AG08396 (cell line): Measurements from ENCODE around the gene ZACN.
"Not testable (repeated sequence)": the region's sequence is repeated elsewhere in the genome, so short reads cannot be mapped to it uniquely, and the experiment has no call there.

ENCODE experiments used
- DNase-seq: peaks from one replicate; pipeline ENCODE4 v3.0.0; 2012; ENCODE audit warnings: low spot score, mixed read lengths

The ZACN gene

DNA sequence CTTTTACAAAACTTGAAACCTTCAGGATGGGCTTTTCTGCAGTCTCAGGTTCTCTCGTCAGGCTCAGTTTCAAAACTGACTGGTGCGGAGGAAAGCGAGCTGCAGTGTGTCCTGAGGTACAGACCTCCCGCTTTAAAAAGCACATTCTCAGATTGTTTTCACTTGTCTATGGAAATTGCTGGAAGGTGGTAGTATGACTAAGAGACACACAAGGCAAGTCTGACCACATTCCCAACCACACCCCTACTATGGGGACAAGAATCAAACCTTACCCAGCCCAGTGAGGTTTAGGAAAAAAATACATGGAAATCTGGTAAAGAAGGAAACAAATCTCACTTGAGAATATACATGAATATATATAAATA, 24.9 kb upstream of the ZACN start:
- DNase-seq, result peak; percentile 52

DNA sequence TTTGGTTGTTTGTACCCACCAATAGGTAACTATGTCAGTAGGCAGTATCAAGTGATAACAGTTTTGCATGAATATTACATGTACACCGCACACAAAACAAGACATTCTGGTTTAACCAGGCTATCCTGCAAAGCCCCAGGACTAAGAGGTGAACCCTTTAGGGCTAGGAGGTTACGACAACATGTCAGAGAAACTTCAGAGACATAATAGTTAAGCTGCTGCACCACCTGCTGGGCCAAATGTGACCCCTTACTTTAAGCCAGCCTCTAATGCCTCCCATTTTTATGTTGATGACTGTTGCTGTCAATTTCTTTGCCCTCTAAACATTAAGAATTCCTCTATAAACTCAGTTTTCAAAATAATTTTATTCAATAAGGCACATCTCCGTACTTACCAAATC, 22.1 kb upstream of the ZACN start:
- DNase-seq, result no peak

DNA sequence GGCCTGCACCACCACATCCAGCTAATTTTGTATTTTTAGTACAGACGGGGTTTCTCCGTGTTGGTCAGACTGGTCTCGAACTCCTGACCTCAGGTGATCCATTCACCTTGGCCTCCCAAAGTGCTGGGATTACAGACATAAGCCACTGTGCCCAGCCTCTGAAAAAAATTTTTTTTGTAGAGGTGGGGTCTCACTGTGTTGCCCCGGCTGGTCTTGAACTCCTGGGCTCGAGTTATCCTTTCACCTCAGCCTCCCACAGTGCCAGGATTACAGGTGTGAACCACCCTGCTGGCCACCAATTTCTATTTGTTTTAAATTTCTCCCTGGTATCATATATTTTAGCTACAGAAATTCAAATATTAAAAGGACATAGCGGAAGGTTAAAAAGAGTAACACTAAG, 20.7 kb upstream of the ZACN start:
- DNase-seq, result not testable (repeated sequence)

DNA sequence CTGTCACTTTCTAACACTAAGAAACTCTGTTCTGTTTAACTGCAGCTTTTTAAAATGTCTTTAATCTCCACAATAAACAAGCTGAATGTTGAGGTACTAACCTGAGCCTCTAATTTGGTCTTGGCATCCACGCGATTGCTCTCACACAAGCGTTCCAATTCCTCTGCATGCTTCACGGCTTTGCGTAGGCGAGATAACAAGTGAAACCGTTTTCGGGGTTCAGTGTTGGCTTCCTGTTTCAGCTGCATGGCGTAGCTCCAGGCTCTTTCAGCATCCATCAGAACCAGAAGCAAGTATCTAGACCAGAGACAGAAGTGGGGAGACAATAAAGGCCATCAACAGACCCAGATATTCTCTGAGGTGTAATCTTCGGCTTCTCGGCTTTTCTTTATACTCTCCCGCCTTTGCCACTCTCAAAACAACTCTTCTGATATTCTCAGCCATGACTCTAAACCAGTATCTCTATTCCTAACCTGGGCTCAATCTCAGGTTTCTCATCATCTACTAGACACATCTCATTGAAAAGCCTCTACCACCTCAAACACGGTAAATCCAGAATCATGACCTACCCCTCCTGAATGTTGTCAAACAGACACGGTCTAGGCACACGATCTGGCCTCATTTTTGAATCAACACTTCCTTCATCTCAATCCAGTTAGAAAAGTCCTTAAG, 15.0 kb upstream of the ZACN start:
- no peak for DNase-seq

DNA sequence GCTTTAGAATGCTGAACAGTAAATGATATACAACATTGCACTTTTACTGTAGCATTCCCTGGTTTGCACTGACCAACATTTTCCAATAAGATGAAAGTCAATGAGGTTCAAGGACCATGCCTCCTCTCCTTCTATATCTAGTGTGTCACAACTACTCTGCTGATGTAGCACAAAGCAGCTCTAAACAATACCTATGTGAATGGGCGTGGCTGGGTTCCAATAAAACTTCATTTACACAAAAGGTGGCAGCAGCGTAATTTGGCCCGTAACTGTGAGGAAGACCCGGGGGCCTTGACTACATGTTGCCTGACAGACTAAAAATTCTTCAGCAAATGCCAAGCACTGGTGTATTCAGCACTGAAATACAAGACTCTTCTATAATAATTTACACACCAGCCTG, 13.2 kb upstream of the ZACN start:
- no peak for DNase-seq

DNA sequence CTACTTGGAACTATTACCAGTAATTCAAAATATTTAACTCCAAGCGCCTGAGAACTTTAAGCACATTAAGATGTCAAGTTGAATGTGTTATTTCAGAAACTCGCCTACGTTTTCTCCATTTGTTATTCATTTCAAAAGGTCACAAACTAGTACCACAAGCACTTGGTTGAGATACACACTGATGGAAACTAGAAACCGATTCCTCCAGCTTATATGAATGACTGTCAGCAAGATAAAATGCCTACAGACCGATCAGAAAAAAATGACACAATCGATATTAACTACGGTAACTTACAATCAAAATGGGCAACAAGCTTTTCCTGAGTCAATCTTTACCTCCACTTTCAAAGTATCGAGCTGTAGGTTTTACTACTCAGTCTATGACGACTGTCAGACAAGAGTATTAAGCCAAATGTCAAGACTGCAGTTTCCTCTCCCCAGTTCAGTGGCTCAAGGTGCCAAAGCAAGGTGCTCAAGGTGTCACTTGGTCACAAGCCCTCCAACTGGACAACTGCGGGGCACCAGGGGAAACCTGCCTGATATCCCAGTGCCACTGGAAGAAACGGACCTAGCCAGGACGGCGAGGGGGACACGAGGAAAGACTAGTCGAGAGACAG, 7.3 kb upstream of the ZACN start:
- no peak for DNase-seq

DNA sequence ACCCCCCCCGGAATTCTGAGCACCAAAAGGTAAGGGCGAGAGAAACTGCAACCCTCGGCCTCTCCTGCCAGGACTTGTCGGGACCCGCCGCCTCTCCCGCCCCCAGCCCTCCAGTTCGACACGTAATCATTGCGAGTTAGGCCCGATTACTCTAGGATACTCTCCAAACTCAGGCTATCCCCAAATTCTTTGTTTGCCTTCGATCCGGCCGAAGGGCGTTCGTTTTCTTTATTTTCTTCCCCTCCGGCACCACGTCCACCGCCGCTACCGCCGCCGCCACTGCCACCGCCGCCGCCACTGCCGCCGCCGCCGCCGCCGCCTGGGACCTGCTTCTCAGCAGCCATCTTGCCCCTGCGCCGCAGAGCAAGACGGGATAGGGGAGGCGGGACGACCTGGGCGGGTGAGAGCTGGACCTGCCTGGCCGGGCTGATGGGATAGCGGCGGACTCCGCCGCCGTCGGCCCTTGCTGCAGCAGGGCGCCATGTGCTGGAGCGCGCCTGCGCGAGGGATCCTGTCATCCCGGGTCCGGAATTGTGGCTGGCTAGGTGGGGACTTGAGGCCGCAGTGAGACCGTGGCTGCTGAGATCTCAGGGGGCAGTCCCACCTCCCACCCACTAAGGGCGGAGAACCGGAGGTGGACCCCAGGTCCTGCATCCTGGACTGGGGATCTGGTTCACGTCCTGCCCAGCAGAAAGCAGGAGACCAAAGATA, 6.7 kb upstream of the ZACN start, which contains the start of gene SRP68:
Gene SRP68 (minus strand): TSS at position 370 of the 711 bp plus-strand sequence. CDS start 26 bp downstream, at position 344.
- peak; percentile 99 for DNase-seq

DNA sequence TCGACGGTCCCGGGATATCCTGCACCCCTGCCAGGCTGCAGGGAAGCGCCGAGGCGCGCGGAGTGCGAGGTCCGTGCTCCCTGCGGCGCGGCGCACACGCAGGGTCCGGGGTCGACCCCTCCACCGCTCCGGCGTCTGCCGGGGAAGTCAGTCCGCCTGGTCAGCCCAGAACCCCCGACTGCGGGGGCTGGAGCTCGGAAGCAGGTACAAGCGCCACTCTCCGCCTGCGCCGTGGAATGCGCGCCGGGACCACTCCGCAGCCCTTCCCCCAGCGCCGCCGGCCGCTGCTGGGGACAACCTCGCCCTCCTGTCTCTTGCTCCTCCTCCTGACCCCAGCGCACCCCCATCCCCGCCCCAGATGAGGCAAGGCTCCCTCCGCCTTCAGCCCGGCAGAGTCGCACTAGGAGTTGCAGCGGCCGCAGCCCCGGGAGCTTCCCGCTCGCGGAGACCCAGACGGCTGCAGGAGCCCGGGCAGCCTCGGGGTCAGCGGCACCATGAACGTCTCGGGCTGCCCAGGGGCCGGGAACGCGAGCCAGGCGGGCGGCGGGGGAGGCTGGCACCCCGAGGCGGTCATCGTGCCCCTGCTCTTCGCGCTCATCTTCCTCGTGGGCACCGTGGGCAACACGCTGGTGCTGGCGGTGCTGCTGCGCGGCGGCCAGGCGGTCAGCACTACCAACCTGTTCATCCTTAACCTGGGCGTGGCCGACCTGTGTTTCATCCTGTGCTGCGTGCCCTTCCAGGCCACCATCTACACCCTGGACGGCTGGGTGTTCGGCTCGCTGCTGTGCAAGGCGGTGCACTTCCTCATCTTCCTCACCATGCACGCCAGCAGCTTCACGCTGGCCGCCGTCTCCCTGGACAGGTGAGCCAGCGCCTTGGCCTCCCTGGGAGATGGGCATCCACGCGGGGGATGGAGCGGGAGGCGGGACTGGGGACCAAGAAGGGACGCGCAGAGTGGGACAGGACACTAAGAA, 4.3 kb upstream of the ZACN start, which contains the start of gene GALR2:
Gene GALR2 (plus strand): TSS at position 392 of the 974 bp plus-strand sequence. CDS start 103 bp downstream, at position 495.
- no peak for DNase-seq

DNA sequence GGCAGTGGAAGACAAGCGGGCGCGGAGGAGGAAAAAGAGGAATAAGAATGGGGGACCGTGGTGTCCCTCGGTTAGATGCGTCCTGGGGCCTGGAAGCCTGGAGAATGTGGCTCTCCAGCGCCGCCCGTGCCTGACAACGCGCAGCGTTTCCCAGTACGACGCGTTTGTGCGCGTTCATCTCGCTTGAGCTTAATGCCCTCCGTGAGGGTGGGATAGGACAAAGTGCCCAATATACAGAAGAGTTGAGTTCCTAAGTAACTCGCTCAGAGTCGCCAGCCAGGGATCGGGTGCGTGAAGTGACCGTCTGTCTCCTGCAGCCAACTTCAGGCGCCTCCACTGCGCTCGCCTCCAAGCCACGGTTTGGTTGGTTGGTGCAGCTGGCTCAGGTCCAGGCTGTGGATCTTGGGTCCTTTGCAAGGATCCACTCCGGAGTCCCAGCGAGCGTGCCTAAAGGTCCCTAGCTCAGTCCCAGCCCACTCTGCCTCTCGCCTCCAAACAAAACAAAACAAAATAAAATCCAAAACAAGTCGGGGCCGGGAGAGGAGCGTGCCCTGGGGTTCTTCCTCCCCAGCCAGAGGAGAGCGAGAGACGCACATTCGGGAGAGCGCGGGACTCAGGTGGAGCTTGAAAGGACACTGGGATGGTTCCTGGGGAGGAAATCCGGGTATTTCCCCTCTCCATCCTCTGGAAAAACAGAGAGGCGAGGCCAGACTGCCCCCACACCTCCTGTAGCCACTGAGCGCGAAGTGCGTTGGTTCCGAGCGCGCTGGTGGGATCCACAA, 3.4 kb upstream of the ZACN start:
- DNase-seq, result no peak

DNA sequence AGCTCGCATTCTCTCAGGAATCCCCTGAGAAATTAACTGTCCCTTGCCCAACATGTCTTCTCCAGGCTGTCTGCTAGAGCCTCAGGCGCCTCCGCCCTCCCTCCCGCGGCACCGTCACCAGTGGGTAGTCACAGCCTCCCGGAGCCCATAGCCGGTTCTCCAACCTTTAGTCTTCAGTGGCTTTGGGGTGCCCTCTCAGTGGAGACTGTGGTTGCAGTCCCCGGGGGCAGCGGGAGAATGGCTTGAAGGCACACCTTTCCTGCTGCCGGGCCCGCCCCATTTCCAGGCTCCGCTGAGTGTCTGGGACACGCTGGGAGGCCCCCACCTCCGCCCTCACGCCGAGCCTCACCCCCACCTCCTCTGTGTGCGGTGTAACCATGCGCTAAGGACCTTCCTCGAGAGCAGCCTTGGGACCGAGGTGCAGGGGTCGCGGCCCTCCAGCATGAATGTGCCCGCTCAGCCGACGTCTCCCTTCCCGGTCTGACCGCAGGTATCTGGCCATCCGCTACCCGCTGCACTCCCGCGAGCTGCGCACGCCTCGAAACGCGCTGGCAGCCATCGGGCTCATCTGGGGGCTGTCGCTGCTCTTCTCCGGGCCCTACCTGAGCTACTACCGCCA, 2.7 kb upstream of the ZACN start:
- DNase-seq, result no peak

DNA sequence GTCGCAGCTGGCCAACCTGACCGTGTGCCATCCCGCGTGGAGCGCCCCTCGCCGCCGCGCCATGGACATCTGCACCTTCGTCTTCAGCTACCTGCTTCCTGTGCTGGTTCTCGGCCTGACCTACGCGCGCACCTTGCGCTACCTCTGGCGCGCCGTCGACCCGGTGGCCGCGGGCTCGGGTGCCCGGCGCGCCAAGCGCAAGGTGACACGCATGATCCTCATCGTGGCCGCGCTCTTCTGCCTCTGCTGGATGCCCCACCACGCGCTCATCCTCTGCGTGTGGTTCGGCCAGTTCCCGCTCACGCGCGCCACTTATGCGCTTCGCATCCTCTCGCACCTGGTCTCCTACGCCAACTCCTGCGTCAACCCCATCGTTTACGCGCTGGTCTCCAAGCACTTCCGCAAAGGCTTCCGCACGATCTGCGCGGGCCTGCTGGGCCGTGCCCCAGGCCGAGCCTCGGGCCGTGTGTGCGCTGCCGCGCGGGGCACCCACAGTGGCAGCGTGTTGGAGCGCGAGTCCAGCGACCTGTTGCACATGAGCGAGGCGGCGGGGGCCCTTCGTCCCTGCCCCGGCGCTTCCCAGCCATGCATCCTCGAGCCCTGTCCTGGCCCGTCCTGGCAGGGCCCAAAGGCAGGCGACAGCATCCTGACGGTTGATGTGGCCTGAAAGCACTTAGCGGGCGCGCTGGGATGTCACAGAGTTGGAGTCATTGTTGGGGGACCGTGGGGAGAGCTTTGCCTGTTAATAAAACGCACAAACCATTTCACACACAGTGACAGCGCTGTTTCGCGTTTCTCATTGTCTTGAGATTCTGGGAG, 2.0 kb upstream of the ZACN start:
- no peak for DNase-seq

DNA sequence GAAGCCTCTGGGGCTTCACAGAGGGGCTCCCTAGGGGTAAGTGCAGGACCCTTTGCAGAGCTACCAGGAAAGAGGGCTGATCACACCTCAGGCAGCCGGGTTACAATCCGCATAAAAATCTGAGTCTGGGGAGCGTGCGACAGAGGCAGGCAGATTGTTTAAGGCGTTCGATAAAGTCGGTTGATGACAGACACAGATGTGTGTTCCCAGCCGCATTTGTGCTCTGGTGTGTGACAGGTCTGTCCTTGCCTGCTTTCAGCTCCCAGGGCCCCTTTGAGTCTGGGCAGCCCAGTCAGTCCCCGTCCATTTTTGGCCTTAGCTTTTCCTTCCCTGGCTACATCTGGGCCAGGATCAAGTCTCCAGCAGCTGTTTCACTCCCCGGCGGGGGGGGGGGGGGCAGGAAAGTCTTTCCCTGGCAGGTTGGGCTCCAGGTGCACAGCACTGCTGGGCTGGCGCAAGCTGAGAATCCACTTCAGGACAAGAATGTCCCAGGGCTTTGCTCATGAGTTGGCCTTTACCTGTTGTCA, 1.3 kb upstream of the ZACN start:
- DNase-seq, result no peak

DNA sequence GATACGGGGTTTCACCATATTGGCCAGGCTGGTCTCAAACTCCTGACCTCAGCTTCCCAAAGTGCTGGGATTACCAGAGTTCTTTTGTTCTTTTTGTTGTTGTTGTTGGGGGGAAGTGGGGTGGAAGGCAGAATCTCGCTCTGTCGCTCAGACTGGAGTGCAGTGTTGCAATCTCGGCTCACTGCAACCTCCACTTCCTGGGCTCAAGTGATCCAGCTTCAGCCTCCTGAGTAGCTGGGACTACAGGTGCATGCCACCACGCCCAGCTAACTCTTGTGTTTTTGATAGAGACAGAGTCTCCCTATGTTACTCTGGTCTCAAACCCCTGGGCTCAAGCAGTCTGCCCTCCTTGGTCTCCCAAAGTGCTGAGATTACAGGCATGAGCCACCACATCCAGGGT, 612 bp upstream of the ZACN start:
- not testable (repeated sequence) for DNase-seq

DNA sequence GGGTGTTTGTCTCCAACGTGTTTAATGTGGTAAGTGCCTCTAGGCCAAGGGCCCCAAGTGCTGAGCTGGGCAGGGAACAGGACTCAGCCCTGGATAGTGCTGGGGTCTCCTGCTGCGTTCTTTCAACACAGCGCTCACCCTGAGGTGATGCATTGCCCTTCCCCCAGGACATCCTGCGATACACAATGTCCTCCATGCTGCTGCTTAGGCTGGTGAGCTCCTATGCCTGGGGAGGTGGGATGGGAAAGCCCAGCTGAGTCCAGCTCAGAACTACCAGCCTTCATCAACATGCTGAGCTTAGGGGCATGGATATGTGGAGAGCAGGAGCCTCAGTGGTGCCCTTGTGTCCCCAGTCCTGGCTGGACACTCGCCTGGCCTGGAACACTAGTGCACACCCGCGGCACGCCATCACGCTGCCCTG, 563 bp downstream of the ZACN start:
- DNase-seq, result no peak

DNA sequence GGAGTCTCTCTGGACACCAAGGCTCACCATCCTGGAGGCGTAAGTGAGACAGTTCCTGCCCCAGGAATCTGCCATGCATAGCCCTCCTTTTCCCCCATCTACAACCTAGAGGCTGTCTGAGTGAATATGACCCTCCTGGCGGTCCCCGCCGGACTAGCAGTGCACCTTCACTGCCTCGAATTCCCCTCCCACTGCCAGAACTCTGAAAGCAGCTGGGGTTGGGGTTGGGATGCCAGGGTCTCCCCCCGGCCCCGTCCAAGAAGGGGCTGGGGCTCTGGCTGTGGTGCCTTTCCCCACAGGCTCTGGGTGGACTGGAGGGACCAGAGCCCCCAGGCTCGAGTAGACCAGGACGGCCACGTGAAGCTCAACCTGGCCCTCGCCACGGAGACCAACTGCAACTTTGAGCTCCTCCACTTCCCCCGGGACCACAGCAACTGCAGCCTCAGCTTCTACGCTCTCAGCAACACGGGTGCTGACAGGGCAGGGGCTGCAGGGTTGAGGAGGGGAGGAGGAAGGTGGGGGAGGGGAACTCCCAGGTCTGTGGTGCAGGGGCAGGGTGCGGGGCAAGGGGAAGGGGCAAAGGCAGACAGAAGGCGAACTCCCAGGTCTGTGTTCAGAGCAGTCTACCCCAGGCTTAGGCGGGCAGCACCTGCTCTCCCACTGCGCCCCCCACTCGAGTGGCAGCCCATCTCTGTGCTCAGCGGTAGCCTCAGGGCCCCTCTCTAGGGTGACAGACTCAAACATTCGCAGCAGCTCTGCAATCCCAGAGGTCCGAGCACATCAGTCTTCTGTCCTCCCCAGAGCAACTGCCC, 1.2 kb downstream of the ZACN start:
- DNase-seq, result no peak

DNA sequence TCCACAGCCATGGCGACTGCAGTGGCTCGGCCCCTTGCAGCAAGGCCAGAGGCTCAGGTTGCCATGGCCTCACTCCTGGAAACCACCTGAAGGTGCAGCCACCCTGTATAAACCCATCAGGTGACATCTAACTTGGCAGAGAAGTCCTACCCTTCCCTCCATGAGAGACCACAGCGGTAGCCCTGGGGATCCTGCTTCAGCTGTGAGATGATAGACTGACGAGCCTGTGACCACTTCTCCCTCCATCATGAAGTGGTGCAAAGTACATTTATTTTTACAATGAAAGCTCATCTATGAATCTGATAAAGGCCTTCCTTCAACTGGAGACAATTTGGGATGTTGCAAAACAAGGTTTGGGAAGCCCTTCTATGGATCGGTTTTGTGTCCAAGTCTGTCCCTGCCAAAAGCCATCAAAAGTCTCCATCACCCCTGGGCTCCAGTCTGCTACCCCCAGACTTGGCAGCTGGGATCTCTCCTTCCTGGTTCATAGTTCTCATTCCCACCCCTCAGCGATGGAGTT, 1.8 kb downstream of the ZACN start:
- no peak for DNase-seq

DNA sequence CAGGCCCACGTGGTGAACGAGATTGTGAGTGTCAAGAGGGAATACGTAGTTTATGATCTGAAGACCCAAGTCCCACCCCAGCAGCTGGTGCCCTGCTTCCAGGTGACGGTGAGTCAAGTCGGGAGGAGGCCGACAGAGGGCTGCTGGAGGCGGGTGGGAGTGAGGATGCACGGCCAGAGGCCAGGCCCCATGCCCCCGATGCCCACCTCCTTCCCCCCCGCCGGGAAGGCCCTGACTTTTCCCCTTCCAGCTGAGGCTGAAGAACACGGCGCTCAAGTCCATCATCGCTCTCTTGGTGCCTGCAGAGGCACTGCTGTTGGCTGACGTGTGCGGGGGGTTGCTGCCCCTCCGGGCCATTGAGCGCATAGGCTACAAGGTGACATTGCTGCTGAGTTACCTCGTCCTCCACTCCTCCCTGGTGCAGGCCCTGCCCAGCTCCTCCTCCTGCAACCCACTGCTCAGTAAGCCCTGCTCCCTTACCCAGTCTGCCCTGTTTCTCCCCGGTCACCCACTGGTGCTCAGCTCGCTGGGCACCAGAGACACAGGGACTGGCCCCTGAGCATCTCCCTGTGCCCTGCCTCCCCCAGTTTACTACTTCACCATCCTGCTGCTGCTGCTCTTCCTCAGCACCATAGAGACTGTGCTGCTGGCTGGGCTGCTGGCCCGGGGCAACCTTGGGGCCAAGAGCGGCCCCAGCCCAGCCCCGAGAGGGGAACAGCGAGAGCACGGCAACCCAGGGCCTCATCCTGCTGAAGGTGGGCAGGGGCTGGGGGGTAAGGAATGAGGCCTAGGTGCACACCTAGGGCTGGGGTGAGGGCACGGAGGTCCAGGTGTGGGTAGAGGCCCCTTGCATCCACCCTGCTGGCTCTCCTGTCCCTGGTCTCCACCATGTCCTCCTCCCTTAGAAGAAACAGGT, 2.6 kb downstream of the ZACN start:
- DNase-seq, result no peak
